HG03565 (cell line): ENCODE data around the gene CIRBP.

Experiments
- ATAC-seq: cut with Tn5 transposase; IDR thresholded peaks from one replicate; pipeline ENCODE4 v1.9.1; 2021; ENCODE audit warnings: mild to moderate bottlenecking, moderate library complexity; ENCODE audit not compliant: unreplicated experiment

CIRBP gene

GRCh38 chr19:1230783-1231489, 38.2 kb upstream of the CIRBP start:
- no peak for ATAC-seq

- ATAC-seq: no peak
Observed at GRCh38 chr19:1231729-1232637, 37.1 kb upstream of the CIRBP start.

DNA sequence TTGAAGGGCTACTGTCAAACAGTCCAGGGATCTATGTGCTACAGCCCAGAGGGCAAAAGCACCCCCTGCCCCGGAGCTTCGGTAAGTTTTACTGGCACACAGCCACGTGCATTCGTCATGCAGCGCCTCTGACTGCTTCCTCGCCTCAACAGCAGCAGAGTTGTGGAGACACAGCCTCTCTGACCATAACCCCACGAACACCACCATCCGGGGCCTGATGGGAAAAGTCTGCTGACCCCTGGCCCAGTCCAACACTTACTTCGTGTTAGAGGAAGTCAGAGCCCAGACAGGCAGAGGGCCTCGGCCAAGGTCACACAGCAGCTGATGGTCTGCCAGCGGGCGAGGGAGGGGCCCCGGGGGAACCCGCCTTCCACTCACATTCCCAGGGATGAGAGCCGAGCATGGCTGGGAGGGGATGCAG, 36.5 kb upstream of the CIRBP start:
- ATAC-seq: no peak

DNA sequence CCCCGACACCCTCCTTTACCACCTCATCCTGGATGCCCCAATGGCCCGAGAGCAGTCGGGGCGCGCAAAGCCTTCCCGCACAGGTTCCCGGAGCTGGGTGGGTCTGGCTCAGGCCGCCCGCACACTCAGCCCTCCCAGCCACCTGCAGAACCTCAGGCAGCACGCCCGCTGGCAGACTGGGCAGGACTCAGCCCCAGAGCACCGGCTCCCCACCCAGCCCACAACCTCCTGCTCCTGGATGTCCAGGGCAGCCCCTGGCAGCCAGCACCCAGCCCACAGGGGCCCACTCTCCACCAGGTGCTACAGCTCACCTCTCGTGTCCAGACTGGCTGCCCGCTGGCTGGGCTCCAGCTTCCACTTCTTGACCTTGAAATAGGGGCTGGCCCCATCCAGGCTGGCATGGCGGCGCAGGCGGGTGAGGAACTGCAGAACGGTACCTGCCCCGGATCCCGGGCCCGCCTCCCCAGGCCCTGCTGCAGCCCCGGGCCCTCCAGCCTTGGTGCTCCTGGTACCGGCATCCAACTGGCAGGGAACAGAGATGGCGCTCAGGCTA, 35.9 kb upstream of the CIRBP start:
- ATAC-seq: no peak

- ATAC-seq: no peak
Observed at GRCh38 chr19:1234051-1234954, 34.8 kb upstream of the CIRBP start.

GRCh38 chr19:1234955-1235380, 34.2 kb upstream of the CIRBP start:
- no peak for ATAC-seq

DNA sequence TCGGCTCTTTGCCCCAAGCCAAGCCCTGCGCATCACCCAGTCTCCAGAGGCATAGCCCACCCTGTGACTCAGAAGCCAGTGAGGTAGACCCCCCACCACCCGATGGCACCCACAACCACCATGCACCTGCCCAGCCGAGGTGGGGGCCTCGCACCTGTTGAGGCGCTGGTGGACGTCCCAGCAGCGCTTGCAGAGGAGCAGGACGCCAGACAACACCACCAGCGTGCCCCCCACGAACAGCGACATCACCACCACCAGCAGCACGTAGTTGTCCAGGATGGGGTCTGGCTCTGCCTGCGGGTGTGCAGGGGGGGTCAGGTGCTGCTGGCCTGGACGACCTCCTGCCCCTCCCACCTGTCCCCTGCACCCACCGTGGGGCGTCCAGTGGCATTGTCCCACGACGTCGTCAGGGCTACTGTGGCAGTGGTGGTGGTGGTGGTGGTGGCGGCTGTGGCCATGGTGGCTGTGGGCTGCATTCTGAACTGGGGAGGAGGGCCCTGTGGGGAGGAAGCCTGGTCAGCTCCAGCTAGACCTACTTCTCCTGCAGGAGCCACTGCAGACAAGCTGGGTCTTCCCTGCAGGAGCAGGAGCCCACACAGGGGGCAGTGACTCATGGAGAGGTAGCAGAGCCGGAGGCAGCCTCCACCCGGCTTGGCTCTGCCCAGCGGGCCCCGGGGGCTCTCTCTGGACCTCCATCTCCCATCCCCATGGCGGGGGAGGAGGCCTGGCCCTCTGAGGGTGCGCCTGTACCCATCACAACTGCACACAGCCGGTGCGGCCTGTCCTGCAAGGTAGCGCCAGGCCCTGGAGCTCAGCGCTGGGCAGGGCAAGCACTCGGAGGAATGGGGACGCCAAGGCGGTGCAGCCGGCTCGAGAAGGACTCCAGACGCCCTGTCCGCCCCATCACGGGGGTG, 33.2 kb upstream of the CIRBP start:
- ATAC-seq: no peak

DNA sequence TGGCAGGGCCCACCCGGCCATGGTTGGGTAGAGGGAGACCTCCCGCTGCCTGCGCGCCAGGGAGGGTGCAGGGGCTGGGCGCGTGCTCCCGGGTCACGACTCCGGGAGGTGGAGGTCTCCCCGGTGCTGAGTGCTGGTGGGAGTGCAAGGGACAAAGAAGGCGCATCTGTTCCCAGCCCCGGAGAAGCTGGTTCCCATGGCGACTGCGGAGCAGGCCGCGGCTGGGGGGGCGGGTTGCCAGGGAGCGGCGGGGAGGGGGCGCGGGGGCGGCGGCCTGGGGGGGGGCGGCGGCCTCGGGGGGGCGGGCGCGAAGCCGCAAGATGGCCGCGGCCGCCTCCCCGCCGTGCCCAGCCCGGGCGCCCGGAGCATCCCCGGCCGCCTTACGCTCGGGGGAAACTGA, 32.6 kb upstream of the CIRBP start:
- ATAC-seq: no peak

DNA sequence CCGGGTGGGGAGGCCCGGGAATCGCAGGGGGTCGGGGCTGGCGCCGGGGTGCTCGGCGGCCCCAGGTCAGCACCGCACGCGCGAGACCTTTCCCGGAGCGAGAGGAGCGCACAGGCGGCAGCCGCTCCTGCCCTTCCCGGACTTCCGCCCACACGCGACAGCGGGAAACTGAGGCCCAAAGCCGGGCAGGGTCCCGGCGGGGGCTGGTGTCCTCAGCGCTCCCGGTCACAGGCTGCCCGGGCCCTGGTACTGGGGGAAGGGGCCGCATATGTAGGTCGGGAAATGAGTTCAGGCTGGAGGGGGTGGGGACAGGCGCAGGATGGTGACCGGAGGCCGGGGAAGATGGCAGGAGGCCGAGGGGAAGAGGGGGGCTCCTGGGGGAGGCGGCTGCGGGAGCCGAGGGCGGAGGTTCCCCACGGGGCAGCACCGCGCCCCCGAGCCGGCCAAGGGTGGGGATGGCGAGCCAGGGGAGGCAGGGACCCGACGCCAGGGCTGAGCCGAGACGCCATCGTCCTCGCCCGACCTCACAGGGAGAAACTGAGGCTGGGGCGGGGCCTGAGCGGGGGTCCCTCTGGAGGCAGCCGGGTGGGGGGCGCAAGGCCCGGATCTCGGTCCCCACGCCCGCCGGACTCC, 32.0 kb upstream of the CIRBP start:
- ATAC-seq: no peak

- ATAC-seq: no peak
Observed at GRCh38 chr19:1237754-1238368, 31.3 kb upstream of the CIRBP start, which contains the start of gene CBARP. TSS of gene CBARP (minus strand) at chr19:1238005. CDS start at chr19:1236100, 1,905 bp downstream.

DNA sequence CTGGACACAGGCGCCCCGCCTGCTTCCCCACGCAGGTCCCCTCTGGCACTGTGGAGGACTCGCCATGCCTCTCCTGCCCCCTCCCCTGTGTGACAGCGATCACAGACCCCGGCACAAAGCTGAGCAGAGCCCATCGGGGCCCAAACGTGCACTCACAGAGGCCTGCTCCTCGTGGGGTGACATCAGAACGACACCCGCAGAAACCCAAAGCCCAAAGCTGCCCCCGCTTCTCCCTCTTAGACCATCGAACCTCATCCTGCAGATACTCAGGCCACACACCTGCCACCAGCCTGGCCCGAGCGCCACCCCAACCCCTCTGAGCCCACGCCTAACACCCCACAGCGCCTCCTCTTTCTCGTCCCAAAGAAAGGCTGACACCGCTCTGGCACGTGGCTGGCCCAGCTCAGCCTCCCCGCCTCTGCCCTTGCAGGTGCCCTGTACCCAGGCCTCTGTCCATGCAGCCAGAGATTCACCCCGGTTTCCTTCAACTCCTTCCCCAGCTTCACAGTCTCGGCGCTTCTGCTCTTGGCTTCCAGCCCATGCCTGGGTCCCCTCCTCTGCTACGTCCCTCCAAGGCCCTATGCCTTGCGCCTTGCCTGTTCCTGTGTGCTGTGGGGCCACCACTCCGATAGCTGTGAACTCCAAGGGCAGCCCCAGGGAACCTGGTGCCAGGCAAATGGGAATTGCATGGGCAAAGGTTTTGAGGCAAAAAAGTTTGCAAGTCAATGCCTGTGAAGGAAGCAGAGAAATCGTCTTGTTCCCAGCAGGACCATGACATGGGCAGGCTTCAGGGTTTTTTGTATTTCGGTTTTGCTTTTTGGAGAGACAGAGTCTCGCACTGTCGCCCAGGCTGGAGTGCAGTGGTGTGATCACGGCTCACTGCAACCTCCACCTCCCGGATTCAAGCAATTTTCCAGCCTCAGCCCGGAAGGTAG, 30.5 kb upstream of the CIRBP start:
- no peak for ATAC-seq

GRCh38 chr19:1239420-1239795, 29.7 kb upstream of the CIRBP start:
- no peak for ATAC-seq

GRCh38 chr19:1239796-1240737, 29.1 kb upstream of the CIRBP start:
- ATAC-seq: peak; percentile 33

DNA sequence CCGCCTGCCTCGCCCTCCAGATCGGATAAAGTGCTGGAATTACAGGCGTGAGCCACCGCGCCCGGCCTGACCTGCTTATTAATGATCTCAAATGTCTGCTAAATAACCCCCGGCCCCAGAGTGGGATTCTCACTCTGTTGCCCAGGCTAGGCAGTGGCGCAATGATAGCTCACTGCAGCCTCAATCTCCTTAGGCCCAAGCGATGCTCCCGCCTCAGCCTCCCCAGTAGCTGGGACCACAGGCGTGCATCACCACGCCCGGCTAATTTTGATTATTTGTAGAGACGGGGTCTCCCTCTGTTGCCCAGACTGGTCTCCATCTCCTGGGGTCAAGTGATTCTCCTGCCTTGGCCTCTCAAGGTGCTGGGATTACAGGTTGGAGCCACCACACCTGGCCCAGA, 28.2 kb upstream of the CIRBP start:
- ATAC-seq: no peak

GRCh38 chr19:1241417-1242095, 27.6 kb upstream of the CIRBP start, which contains the start of gene ATP5F1D:
TSS of gene ATP5F1D (plus strand) at chr19:1241751. CDS start at chr19:1241851, 100 bp downstream.
- ATAC-seq: peak; percentile 31
